ENCODE measurements around the gene MCC. TPM values are rescaled to one million over a fixed set of nuclear protein-coding genes. Genes with fewer than 3 reads are reported as not detected.

The MCC gene
- polyA plus RNA-seq, 2 of the 4 experiments (the other 2 are of a cell fraction): 0.09 to 0.10 TPM

- H3K4me1 ChIP-seq: no peaks in the 10 kb centered on the region
- ChIA-PET POLR2A (no interaction called here), CTCF (interaction anchor here (0.8 kb wide), 1 partner anchor 20 kb away, joined by 3 read pairs; no protein-coding TSS in a partner anchor)
- ATAC-seq (no peak), DNase-seq (ENCODE audit: low read depth in 1 of 2, low spot score in 1 of 2) (no peak), FAIRE-seq (no peak)
- H3K4me3 ChIP-seq: no peak overlapping the region
- WGBS (ENCODE audit: missing lambda C conversion rate): 58% methylated on average over 7 of the region's 7 CpGs
- no peaks in the 10 kb centered on the region for H3K9me3 ChIP-seq
- H3K4me2 ChIP-seq: no peak overlapping the region
- no peak overlapping the region for H3K27ac ChIP-seq
- TF ChIP-seq HDAC2 (IDR thresholded peaks at IDR 0.05) (no peak), EHF (CRISPR knock-in tag; IDR thresholded peaks at IDR 0.05) (no peak), HOXB5 (CRISPR knock-in tag; IDR thresholded peaks at IDR 0.05) (no peak), ZNF302 (CRISPR knock-in tag; IDR thresholded peaks at IDR 0.05) (no peak), KDM5A (IDR thresholded peaks at IDR 0.05) (no peak), POLR2A (IDR thresholded peaks at IDR 0.05; ENCODE audit: low read length) (no peak), CBX2 (IDR thresholded peaks at IDR 0.05; ENCODE audit: borderline replicate concordance, low read depth) (no peak)
Observed at GRCh38 chr5:113186061-113186460, 302.2 kb downstream of the MCC start.

GRCh38 chr5:113183694-113184093, 304.6 kb downstream of the MCC start:
- DNase-seq (ENCODE audit: low read depth in 1 of 2, low spot score in 1 of 2) (no peak), ATAC-seq (no peak), FAIRE-seq (no peak)
- no peak overlapping the region for H3K4me2 ChIP-seq
- CTCF ChIA-PET: interaction anchor here (0.7 to 1.5 kb wide), 4 partner anchors 12 to 196 kb away, joined by 3 read pairs; no protein-coding TSS in a partner anchor
- POLR2A ChIA-PET: no interaction called here
- H3K4me1 ChIP-seq: no peaks in the 10 kb centered on the region
- no peaks in the 10 kb centered on the region for H3K9me3 ChIP-seq
- TF ChIP-seq CTCF (IDR thresholded peaks at IDR 0.05) (no peak), HOXB5 (CRISPR knock-in tag; IDR thresholded peaks at IDR 0.05) (no peak), MAX (IDR thresholded peaks at IDR 0.05) (no peak), ESRRA (IDR thresholded peaks at IDR 0.05; ENCODE audit: borderline replicate concordance, low read length) (no peak), RFX5 (IDR thresholded peaks at IDR 0.05) (no peak), MYC (IDR thresholded peaks at IDR 0.05; ENCODE audit: borderline replicate concordance, low read length) (no peak), REST (IDR thresholded peaks at IDR 0.05) (no peak), FOSB (CRISPR knock-in tag; IDR thresholded peaks at IDR 0.05) (no peak), TP53 (CRISPR knock-in tag; IDR thresholded peaks at IDR 0.05) (no peak), NR3C1 (IDR thresholded peaks at IDR 0.05) (no peak), ELK1 (IDR thresholded peaks at IDR 0.05; ENCODE audit: low read depth, low read length) (no peak), E2F6 (IDR thresholded peaks at IDR 0.05; ENCODE audit: borderline replicate concordance, low read depth) (no peak), KDM5A (IDR thresholded peaks at IDR 0.05) (no peak), ZSCAN20 (CRISPR knock-in tag; IDR thresholded peaks at IDR 0.05) (no peak), JUNB (IDR thresholded peaks at IDR 0.05) (no peak), KDM1A (IDR thresholded peaks at IDR 0.05; ENCODE audit: low read depth) (no peak)
- no peak overlapping the region for H3K27ac ChIP-seq
- 3% methylated on average over 2 of the region's 2 CpGs for WGBS (ENCODE audit: missing lambda C conversion rate)
- H3K4me3 ChIP-seq: no peak overlapping the region

Data from A549 (cell line).